Osteocyte (in vitro differentiated cells): ENCODE measurements around the gene ATXN1. TPM values are rescaled to one million over a fixed set of nuclear protein-coding genes. Genes with fewer than 3 reads are reported as not detected.

ENCODE experiments used
- DNase-seq: peaks from one replicate; pipeline ENCODE4 v3.0.0; 2021; ENCODE audit warnings: mixed read lengths; ENCODE audit not compliant: unreplicated experiment; ENCODE audit errors: extremely low spot score
- H3K27ac Mint-ChIP-seq: one replicate; pipeline ENCODE4 v1.8.0; 2021; ENCODE audit warnings: mild to moderate bottlenecking, mixed read lengths; ENCODE audit not compliant: unreplicated experiment
- H3K27me3 Mint-ChIP-seq: one replicate; pipeline ENCODE4 v1.8.0; 2021; ENCODE audit warnings: mixed read lengths; ENCODE audit not compliant: unreplicated experiment
- H3K36me3 Mint-ChIP-seq: one replicate; pipeline ENCODE4 v1.8.0; 2021; ENCODE audit warnings: mixed read lengths; ENCODE audit not compliant: unreplicated experiment
- H3K4me1 Mint-ChIP-seq: one replicate; pipeline ENCODE4 v1.8.0; 2021; ENCODE audit warnings: mixed read lengths; ENCODE audit not compliant: unreplicated experiment
- H3K4me3 Mint-ChIP-seq: one replicate; pipeline ENCODE4 v1.8.0; 2021; ENCODE audit warnings: mild to moderate bottlenecking, moderate library complexity, mixed read lengths; ENCODE audit not compliant: unreplicated experiment
- H3K9me3 Mint-ChIP-seq: one replicate; pipeline ENCODE4 v1.8.0; 2021; ENCODE audit warnings: mixed read lengths; ENCODE audit not compliant: unreplicated experiment
- CTCF ChIP-seq: fragments of 200-600 bp; sonication (generic); IDR thresholded peaks from 2 replicates; pipeline ENCODE4 v1.5.0; 2021; ENCODE audit warnings: antibody characterized with exemption, mild to moderate bottlenecking, moderate library complexity
- total RNA-seq: library from RNA; stranded (reverse); gene quantifications from 2 replicates; pipeline ENCODE4 v1.2.1, GENCODE V29; 2021

ATXN1 gene
- total RNA-seq, 1 donor from 2014 or later: 54.4 TPM

- Mint-ChIP-seq H3K4me1 (no peaks in the 10 kb centered on the region), H3K4me3 (no peak overlapping the region), H3K27ac (no peak overlapping the region), H3K27me3 (no peaks in the 10 kb centered on the region), H3K36me3 (peaks cover 45% of the 10 kb centered on the region), H3K9me3 (no peaks in the 10 kb centered on the region)
- TF ChIP-seq CTCF: no peak
- no peak for DNase-seq
These were observed 280.3 kb downstream of the ATXN1 start for GRCh38 chr6:16480763-16481560.

GRCh38 chr6:16477367-16478149 is 283.7 kb downstream of the ATXN1 start:
- H3K27ac Mint-ChIP-seq: no peak overlapping the region

GRCh38 chr6:16476861-16477260 is 284.4 kb downstream of the ATXN1 start:
- H3K36me3 Mint-ChIP-seq: peaks cover 22% of the 10 kb centered on the region
- H3K9me3 Mint-ChIP-seq: peaks cover 7% of the 10 kb centered on the region
- H3K27me3 Mint-ChIP-seq: no peaks in the 10 kb centered on the region
- no peak for DNase-seq
- H3K4me3 Mint-ChIP-seq: no peak overlapping the region
- no peak for TF ChIP-seq CTCF
- no peak overlapping the region for H3K27ac Mint-ChIP-seq
- H3K4me1 Mint-ChIP-seq: peaks cover 20% of the 10 kb centered on the region

More at GRCh38 chr6:16477367-16478149, 283.7 kb downstream of the ATXN1 start:
- Mint-ChIP-seq H3K27me3 (no peaks in the 10 kb centered on the region), H3K36me3 (peaks cover 29% of the 10 kb centered on the region), H3K9me3 (peaks cover 7% of the 10 kb centered on the region), H3K4me1 (peaks cover 13% of the 10 kb centered on the region), H3K4me3 (no peak overlapping the region)
- DNase-seq: no peak
- no peak for TF ChIP-seq CTCF

- no peak overlapping the region for H3K4me3 Mint-ChIP-seq
- peaks cover 7% of the 10 kb centered on the region for H3K9me3 Mint-ChIP-seq
- DNase-seq: no peak
- peaks cover 16% of the 10 kb centered on the region for H3K36me3 Mint-ChIP-seq
- no peaks in the 10 kb centered on the region for H3K27me3 Mint-ChIP-seq
- TF ChIP-seq CTCF: no peak
- no peak overlapping the region for H3K27ac Mint-ChIP-seq
- H3K4me1 Mint-ChIP-seq: peaks cover 34% of the 10 kb centered on the region
These were observed 285.8 kb downstream of the ATXN1 start for GRCh38 chr6:16475494-16475781.
